Neural progenitor cell (in vitro differentiated cells): ENCODE data around the gene BMP2. TPM values are rescaled to one million over a fixed set of nuclear protein-coding genes. Genes with fewer than 3 reads are reported as not detected.
A peak's percentile ranks its signal among the peaks of the same experiment; 100 is the strongest.

Source experiments
- DNase-seq: peaks from one replicate; pipeline ENCODE4 v3.0.0-alpha.2; 2016; ENCODE audit warnings: low spot score
- H2AFZ ChIP-seq: fragments of 200-600 bp; sonication (generic); replicated peaks from 2 replicates; pipeline ENCODE4 v1.6.1; 2016; ENCODE audit warnings: antibody characterized with exemption
- H3F3A ChIP-seq: fragments of 200-600 bp; sonication (generic); 2 replicates; pipeline ENCODE4 v1.6.1; 2016; ENCODE audit warnings: antibody characterized with exemption, low read depth
- H3K27ac ChIP-seq: fragments of 200-600 bp; sonication (generic); 2 replicates; pipeline ENCODE4 v1.5.1; 2016; ENCODE audit warnings: mild to moderate bottlenecking
- H3K27me3 ChIP-seq: fragments of 200-600 bp; sonication (generic); 2 replicates; pipeline ENCODE4 v1.6.1; 2016; ENCODE audit warnings: mild to moderate bottlenecking, moderate library complexity
- H3K36me3 ChIP-seq: fragments of 200-600 bp; sonication (generic); 2 replicates; pipeline ENCODE4 v1.5.1; 2016
- H3K4me1 ChIP-seq: fragments of 200-600 bp; sonication (generic); 2 replicates; pipeline ENCODE4 v1.6.1; 2016; ENCODE audit warnings: mixed run types
- H3K4me2 ChIP-seq: fragments of 200-600 bp; sonication (generic); 2 replicates; pipeline ENCODE4 v1.6.1; 2016
- H3K4me3 ChIP-seq: fragments of 200-600 bp; sonication (generic); 2 replicates; pipeline ENCODE4 v1.5.1; 2016
- H3K79me2 ChIP-seq: fragments of 200-600 bp; sonication (generic); 2 replicates; pipeline ENCODE4 v1.6.1; 2016; ENCODE audit warnings: low read depth
- H3K9ac ChIP-seq: fragments of 200-600 bp; sonication (generic); 2 replicates; pipeline ENCODE4 v1.6.1; 2016
- H3K9me3 ChIP-seq: fragments of 200-600 bp; sonication (generic); 2 replicates; pipeline ENCODE4 v1.5.1; 2016; ENCODE audit warnings: low read depth
- H4K20me1 ChIP-seq: fragments of 200-600 bp; sonication (generic); 2 replicates; pipeline ENCODE4 v1.6.1; 2016; ENCODE audit warnings: low read depth
- H3K27ac Mint-ChIP-seq: 3 replicates; pipeline ENCODE4 v1.8.0; 2021; ENCODE audit warnings: mixed read lengths
- H3K27me3 Mint-ChIP-seq: 2 replicates; pipeline ENCODE4 v1.8.0; 2022; ENCODE audit warnings: low read depth, mild to moderate bottlenecking, inconsistent platforms, moderate library complexity, mixed read lengths; ENCODE audit not compliant: insufficient read depth
- H3K36me3 Mint-ChIP-seq: 3 replicates; pipeline ENCODE4 v1.8.0; 2021; ENCODE audit warnings: mixed read lengths
- H3K4me1 Mint-ChIP-seq: 3 replicates; pipeline ENCODE4 v1.8.0; 2021; ENCODE audit warnings: mixed read lengths
- H3K4me3 Mint-ChIP-seq: 3 replicates; pipeline ENCODE4 v1.8.0; 2021; ENCODE audit warnings: mild to moderate bottlenecking, moderate library complexity, mixed read lengths
- H3K9me3 Mint-ChIP-seq: 3 replicates; pipeline ENCODE4 v1.8.0; 2020; ENCODE audit warnings: mixed read lengths
- EZH2 ChIP-seq: fragments of 200-600 bp; sonication (generic); IDR thresholded peaks from 2 replicates; pipeline ENCODE4 v1.6.1; 2017; ENCODE audit warnings: antibody characterized with exemption, mild to moderate bottlenecking, moderate library complexity
- EZH2phosphoT487 ChIP-seq: fragments of 200-600 bp; sonication (generic); IDR thresholded peaks from 2 replicates; pipeline ENCODE4 v1.6.1; 2017; ENCODE audit warnings: antibody characterized with exemption
- total RNA-seq: library from RNA; depleted of rRNA; stranded (reverse); fragments of >200 nt; gene quantifications from 2 replicates; pipeline ENCODE4 v1.2.3, GENCODE V29; 2015; ENCODE audit warnings: low replicate concordance
- TF ChIP-seq, protein P1 (sequence below): fragments of 200-600 bp; sonication (generic); IDR thresholded peaks from 2 replicates; pipeline ENCODE4 v1.5.1; 2017; ENCODE audit warnings: antibody characterized with exemption, mild to moderate bottlenecking

Gene BMP2
- total RNA-seq, 1 donor from 2014 or later: 7.2 TPM

DNA sequence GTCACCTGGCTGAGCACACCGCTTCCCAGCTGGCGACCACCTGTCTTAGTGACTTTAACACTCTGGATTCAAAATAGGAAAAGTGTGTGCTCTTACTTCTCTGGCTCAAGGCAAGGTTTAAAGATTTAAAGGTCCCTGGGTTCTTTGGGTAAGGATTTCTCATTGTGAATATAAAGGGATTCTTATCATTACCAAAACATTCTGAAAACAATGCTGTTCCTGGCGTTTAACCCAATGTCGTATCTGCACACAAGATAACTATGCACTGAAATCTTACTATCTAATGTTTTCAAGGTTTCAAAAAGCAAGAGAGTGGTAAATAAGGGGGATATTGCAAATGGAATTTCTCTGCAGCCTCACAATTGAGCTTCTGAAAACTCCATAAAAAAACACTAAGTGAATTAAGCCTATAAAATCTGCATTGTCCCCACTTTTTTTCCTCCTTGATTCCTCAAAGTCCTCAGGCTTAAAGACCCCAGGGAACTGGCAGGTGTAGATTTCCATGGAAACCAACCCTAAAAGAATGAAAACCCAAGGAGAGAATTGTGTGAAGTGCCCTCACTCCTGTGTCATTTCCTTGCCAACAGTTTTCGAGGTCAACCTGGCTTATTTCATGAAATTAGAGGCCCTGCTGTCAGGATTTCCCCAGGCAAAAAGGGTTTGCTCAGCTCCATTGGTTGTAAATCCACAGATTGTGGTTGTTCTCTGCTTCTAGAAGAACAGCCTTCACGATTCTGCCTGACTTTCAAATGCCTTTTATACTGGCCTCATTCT, 44.0 kb downstream of the BMP2 start:
- Histone ChIP-seq H3K4me2 (peak overlapping the region; percentile 38), H3K4me1 (peaks cover 31% of the 10 kb centered on the region), H4K20me1 (no peaks in the 10 kb centered on the region), H3F3A (peaks cover 19% of the 10 kb centered on the region), H3K9ac (no peak overlapping the region), H3K4me3 (no peak overlapping the region), H3K27me3 (no peaks in the 10 kb centered on the region), H3K27ac (peak overlapping the region; percentile 64), H2AFZ (peak overlapping the region; percentile 54), H3K36me3 (no peaks in the 10 kb centered on the region), H3K9me3 (no peaks in the 10 kb centered on the region), H3K79me2 (no peaks in the 10 kb centered on the region)
- Mint-ChIP-seq H3K27me3 (peaks cover 3% of the 10 kb centered on the region), H3K4me1 (peaks cover 22% of the 10 kb centered on the region), H3K27ac (peak overlapping the region; percentile 94), H3K4me3 (peak overlapping the region; percentile 38), H3K36me3 (no peaks in the 10 kb centered on the region), H3K9me3 (peaks cover 11% of the 10 kb centered on the region)
- peak; percentile 32 for DNase-seq
- TF ChIP-seq EZH2 (no peak), EZH2phosphoT487 (no peak)
- TF ChIP-seq, protein P1, sequence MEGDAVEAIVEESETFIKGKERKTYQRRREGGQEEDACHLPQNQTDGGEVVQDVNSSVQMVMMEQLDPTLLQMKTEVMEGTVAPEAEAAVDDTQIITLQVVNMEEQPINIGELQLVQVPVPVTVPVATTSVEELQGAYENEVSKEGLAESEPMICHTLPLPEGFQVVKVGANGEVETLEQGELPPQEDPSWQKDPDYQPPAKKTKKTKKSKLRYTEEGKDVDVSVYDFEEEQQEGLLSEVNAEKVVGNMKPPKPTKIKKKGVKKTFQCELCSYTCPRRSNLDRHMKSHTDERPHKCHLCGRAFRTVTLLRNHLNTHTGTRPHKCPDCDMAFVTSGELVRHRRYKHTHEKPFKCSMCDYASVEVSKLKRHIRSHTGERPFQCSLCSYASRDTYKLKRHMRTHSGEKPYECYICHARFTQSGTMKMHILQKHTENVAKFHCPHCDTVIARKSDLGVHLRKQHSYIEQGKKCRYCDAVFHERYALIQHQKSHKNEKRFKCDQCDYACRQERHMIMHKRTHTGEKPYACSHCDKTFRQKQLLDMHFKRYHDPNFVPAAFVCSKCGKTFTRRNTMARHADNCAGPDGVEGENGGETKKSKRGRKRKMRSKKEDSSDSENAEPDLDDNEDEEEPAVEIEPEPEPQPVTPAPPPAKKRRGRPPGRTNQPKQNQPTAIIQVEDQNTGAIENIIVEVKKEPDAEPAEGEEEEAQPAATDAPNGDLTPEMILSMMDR: no peak

- Histone ChIP-seq H3K4me2 (no peak overlapping the region), H3K27me3 (no peaks in the 10 kb centered on the region), H3F3A (peaks cover 19% of the 10 kb centered on the region), H3K4me3 (no peak overlapping the region), H3K4me1 (peaks cover 31% of the 10 kb centered on the region), H2AFZ (no peak overlapping the region), H3K9me3 (no peaks in the 10 kb centered on the region), H3K9ac (no peak overlapping the region), H3K27ac (no peak overlapping the region), H3K36me3 (no peaks in the 10 kb centered on the region), H3K79me2 (no peaks in the 10 kb centered on the region), H4K20me1 (no peaks in the 10 kb centered on the region)
- peaks cover 22% of the 10 kb centered on the region for H3K4me1 Mint-ChIP-seq
- TF ChIP-seq EZH2phosphoT487 (no peak), EZH2 (no peak)
- TF ChIP-seq, protein P1: no peak
- H3K27me3 Mint-ChIP-seq: peaks cover 3% of the 10 kb centered on the region
- peaks cover 9% of the 10 kb centered on the region for H3K9me3 Mint-ChIP-seq
- DNase-seq: no peak
- H3K36me3 Mint-ChIP-seq: no peaks in the 10 kb centered on the region
- no peak overlapping the region for H3K27ac Mint-ChIP-seq
- H3K4me3 Mint-ChIP-seq: no peak overlapping the region
These were observed 45.0 kb downstream of the BMP2 start for GRCh38 chr20:6812530-6812929.

GRCh38 chr20:6814945-6815344, 47.5 kb downstream of the BMP2 start:
- Histone ChIP-seq H3K36me3 (no peaks in the 10 kb centered on the region), H4K20me1 (no peaks in the 10 kb centered on the region), H3F3A (peaks cover 19% of the 10 kb centered on the region), H2AFZ (no peak overlapping the region), H3K4me3 (no peak overlapping the region), H3K79me2 (no peaks in the 10 kb centered on the region), H3K4me2 (peak overlapping the region; percentile 6), H3K27me3 (no peaks in the 10 kb centered on the region), H3K27ac (no peak overlapping the region), H3K4me1 (peaks cover 31% of the 10 kb centered on the region), H3K9me3 (no peaks in the 10 kb centered on the region), H3K9ac (no peak overlapping the region)
- no peaks in the 10 kb centered on the region for H3K36me3 Mint-ChIP-seq
- H3K27ac Mint-ChIP-seq: no peak overlapping the region
- peaks cover 6% of the 10 kb centered on the region for H3K9me3 Mint-ChIP-seq
- no peak overlapping the region for H3K4me3 Mint-ChIP-seq
- peaks cover 3% of the 10 kb centered on the region for H3K27me3 Mint-ChIP-seq
- no peak for DNase-seq
- peaks cover 22% of the 10 kb centered on the region for H3K4me1 Mint-ChIP-seq
- TF ChIP-seq EZH2phosphoT487 (no peak), EZH2 (no peak)
- TF ChIP-seq, protein P1: no peak
